ENCODE results near the gene STRIT1. TPM values are rescaled to one million over a fixed set of nuclear protein-coding genes. Genes with fewer than 3 reads are reported as not detected.
"Not testable (repeated sequence)": the region's sequence is repeated elsewhere in the genome, so short reads cannot be mapped to it uniquely, and the experiment has no call there.

Gene STRIT1
- total RNA-seq, 1 donor: not detected

DNA sequence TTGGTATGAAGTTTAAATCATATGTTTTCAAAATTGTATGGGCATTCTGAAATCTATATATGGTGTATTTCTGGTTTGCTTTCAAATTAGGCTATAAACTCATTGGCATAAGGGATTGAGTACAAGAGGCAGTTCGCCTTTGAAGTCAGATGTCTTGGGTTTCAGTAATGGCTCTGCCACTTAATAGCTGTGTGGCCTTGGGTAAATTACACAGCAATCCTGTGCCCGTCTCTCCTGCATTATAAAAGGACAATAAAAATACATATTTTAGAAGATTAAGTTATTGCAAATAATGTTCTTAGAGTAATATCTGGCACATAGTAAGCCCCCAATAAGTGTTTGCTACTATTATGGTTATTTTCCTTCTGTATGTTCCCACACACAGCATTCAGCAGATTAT is 20.4 kb upstream of the STRIT1 start:
- DNase-seq (ENCODE audit: low read depth in 2 of 3, low spot score in 2 of 3): no peak

DNA sequence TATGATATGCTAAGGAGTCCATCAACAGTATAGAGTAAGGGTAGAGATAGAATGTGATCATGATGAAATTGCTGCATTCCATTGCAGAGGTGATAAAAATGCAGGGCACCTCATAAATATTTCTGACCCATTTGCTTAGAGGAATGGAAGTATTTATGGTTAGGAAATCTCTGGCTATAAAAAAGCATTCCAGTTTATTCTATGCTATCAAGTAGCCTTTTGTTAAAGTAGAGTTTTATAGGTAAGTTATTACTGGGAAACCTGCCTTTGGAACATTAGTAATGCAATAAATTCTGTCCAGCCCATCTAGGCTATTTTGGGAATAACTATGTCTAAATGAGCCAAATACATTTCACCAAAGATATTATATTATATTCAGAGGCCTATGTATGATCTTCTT is 19.8 kb upstream of the STRIT1 start:
- DNase-seq (ENCODE audit: low read depth in 2 of 3, low spot score in 2 of 3): no peak

DNA sequence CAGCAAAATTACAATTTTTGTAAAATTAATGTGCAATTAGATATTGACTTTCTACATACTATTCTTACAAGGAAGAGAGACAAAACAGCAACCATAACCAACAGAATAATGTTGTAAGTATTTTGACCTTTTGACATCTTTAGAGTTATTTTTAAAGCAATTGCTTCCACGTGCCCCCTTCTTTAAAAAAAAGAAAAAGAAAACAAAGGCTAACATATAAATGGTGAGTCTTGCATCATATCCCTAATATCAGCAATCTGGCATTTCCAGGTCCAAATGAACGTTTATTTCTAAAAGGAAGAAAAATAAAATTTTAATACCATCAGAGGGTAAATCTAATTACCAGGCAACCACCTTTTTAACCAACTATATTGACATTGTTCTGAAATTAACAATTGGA is 19.3 kb upstream of the STRIT1 start:
- no peak for DNase-seq (ENCODE audit: low read depth in 2 of 3, low spot score in 2 of 3)

DNA sequence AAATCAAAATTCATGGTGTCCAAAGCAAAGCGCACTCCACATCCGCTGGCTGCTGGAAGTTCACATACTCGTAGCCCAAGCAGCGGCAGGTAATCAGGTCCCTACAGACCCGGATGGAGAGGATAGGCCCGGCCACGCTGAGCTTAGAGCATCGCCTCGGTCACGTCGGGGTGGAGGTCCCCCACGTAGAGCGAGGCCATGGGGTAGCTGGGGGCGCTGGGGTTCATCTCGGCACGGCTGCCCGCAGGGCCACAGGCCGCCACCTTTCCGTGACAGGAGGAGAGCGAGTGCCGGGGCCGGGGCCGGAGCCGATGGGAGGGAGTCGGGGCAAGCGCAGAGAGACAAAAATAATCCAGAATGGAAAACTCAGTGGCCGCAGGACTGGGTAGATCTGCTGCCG is 16.1 kb upstream of the STRIT1 start:
- DNase-seq (ENCODE audit: low read depth in 2 of 3, low spot score in 2 of 3): no peak

DNA sequence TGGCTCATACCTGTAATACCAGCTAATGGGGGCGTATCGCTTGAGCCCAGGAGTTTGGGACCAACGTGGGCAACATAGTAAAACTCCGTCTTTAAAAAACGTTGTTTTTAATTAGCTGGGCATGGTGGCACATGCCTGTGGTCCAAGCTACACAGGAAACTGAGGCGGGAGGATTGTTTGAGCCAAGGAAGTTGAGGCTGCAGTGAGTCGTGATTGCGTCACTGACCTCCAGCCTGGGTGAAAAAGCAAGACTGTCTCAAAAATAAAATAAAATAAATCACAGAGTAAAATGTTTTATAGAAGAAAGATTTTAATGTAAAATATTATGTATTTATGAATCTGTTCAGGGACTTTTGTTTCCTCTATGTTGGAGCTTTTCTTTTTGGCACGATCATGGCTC is 15.3 kb upstream of the STRIT1 start:
- DNase-seq (ENCODE audit: low read depth in 2 of 3, low spot score in 2 of 3): no peak

DNA sequence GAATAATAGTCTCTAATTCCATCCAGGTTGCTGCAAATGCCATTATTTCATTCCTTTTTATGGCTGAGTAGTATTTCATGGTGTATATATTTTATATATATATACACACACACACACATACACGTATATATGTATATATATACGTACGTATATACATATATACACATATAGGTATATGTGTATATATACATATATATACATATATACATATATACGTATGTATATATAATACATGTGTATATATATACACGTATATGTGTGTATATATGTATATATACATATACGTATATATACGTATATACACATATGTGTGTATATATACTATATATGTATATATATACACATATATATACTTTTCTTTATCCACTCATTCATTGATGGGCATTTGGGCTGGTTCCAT is 13.7 kb upstream of the STRIT1 start:
- no peak for DNase-seq (ENCODE audit: low read depth in 2 of 3, low spot score in 2 of 3)

DNA sequence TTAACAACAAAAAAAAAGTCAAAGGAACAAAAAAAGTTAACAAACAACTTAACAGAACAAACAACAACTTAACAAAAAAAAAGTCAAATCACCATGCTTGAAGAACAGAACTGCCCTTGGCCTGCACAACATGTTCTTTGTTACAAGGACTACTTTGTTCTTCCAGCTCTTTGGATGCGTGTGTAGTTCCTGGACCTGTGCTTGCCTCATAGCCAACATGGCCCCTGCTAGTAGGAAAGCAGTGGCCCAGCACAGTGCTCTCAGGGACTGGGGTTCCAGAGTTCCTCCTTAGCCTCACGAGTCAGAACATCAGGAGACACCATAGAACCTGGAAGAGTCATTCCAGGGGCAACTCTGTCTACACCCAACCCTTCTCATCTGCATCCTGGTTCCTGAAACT is 10.9 kb upstream of the STRIT1 start:
- no peak for DNase-seq (ENCODE audit: low read depth in 2 of 3, low spot score in 2 of 3)

DNA sequence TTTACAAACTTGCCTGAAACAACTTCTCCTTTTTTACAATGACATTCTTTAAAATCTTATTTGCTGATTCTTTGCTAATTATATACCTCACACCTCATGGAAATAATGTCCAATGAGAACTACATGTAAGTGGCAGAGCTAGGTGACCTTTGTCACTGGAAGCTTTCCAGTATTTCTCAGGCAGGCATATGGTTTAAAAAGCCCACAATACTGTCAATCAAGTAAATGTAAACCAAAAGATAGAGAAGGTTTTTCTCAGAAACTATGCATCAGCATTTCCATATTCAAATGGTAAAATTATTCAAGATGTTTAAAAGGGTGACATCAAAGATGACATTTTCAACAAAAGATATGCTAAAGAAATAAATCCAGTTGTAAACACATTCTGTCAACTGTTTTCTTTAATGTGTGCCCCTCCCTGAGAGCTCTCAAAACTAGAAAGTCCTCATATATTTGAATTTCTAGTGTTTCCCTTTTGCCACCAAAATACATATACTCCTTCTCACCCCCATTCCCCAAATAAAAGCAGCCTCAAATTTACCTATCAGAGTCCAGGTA is 10.1 kb upstream of the STRIT1 start:
- DNase-seq (ENCODE audit: low read depth in 2 of 3, low spot score in 2 of 3): no peak

DNA sequence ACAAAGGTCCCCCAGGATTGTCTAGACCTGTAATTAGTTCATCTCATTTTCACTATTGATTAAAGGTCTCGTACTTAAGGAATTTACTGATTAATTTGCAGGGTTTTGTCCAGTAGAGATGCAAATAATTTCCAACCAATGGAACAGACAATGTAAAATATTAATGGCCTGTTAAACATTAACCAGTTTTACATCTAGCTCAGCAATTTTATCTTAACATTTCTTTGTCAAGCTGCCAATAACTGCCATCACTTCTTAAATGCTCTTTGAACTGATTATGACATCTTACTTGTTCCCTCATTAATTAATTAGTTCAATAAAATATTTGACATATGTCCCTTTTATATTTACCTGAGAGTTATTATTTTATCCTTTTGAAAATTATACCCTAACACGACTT is 9.4 kb upstream of the STRIT1 start:
- DNase-seq (ENCODE audit: low read depth in 2 of 3, low spot score in 2 of 3): no peak

DNA sequence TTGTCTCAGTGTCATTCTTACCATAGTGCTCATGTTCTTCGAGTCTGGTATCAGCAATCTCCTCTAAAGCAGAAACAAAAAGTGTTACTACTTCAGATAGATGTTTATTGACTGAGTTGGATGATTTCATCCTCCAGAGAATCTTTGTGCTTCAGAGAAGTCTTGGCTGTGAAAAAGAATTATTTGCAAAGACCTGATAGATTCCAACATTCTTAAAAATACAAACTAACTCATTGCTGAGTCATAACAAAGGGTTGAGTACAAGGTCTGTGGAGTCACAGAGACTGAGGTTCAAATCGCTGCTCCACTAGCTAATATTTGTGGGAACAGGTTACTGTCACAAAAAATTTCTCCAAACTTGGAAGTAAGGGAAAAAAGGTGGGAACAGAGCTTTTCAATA is 9.0 kb upstream of the STRIT1 start:
- DNase-seq (ENCODE audit: low read depth in 2 of 3, low spot score in 2 of 3): no peak

DNA sequence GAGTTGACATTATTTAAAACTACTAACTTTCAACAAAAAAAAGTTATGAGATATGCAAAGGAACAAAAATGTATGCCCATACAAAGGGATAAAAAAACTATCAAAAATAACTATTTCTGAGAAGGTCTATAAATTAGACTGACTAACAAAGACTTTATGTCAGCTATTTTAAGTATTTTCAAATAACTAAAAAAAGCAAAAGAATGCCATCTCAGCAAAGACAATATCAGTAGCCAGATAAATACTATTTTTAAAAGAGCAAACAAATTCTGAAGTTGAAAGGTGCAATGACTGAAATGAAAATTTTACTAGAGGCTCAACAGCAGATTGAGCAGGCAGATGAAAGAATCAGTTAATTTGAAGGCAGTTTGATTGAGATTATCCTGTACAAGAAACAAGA is 3.6 kb upstream of the STRIT1 start:
- no peak for DNase-seq (ENCODE audit: low read depth in 2 of 3, low spot score in 2 of 3)

DNA sequence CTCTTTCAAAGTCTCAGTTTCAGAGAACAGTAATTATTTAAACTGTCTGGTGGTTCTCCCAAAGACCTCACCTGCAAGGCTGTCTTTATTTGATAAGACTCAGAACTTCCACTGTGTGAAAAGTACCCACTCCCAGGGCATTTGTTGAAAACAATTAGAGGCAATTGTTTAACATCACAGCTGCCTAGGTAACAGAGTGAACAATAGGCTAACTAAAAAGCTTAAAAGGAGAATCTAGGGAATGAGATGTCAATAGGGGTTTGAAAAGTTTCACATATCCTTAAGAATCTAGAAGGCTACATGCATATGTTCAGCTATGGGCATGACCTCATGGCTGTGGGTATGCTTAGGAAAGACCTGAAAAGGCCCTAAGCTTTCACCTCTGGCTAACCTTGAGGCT is 2.9 kb upstream of the STRIT1 start:
- no peak for DNase-seq (ENCODE audit: low read depth in 2 of 3, low spot score in 2 of 3)

DNA sequence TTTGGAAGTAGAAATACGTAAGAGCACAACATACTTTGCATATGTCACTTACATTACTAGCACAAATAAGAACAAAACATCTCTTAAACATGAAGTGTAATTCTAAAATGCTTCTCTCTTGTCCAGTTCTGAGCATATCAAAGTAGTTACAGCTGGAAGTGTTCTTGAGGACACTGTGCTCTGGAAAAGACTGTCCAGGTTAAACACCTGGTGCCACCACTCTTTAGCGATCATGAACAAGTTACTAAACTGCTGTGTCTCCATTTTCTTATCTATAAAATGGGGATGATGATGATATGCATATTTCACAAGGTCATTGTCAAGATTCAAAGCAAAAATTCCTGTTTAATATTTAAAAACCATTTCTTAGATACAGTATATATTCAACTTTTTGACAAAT is 790 bp downstream of the STRIT1 start:
- DNase-seq (ENCODE audit: low read depth in 2 of 3, low spot score in 2 of 3): no peak

DNA sequence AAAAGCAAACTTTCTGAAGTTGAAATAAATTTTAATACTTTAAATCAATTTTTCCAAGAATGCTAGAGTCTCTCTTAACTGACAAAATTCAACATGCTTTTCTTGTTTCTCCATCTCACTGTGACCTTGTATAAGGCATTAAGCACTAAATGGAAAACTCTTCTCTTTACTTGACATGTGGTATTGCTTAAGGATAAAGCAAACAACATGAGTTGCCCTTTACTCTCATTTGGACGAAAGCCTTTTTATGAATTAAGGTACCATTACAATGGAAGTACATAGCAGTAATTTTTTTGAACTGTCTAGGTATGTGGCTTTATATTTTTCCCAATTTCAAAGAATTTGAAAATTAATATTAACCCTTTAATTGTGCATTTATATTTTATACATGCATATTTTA is 1.4 kb downstream of the STRIT1 start:
- DNase-seq (ENCODE audit: low read depth in 2 of 3, low spot score in 2 of 3): no peak

DNA sequence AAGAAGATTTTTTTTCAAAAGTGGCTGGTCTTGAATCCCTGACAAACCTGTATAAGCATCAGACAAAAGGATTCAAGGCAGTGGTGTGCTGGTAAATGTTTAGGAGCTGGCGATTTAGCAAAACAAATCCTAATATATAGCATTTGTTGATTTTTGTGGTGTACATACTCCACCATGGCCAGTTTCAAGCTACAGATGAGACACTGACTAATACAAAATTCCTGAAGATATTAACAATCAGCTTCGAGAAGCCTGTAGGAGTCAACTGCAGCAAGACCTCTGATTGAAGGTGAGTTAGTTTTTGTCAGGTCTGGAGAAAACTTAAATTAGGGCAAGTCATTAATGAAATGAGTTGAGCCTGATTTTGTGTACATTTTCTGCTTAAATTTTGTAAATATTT is 6.7 kb downstream of the STRIT1 start:
- no peak for DNase-seq (ENCODE audit: low read depth in 2 of 3, low spot score in 2 of 3)

DNA sequence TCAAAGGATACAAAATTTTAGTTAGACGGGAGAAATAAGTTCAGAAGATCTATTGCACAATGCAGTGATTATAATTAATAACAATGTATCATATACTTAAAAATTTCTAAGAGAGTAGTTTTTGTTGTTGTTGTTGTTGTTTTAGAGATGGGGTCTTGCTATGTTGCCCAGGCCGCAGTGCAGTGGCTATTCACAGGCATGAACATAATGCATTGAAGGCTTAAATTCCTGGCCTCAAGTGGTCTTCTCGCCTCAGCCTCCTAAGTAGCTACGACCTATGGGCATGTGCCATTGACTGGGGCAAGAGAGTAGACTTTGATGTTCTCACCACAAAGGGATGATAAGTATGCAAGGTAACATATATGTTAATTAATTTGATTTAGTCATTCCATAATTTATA is 7.5 kb downstream of the STRIT1 start:
- DNase-seq (ENCODE audit: low read depth in 2 of 3, low spot score in 2 of 3): no peak

DNA sequence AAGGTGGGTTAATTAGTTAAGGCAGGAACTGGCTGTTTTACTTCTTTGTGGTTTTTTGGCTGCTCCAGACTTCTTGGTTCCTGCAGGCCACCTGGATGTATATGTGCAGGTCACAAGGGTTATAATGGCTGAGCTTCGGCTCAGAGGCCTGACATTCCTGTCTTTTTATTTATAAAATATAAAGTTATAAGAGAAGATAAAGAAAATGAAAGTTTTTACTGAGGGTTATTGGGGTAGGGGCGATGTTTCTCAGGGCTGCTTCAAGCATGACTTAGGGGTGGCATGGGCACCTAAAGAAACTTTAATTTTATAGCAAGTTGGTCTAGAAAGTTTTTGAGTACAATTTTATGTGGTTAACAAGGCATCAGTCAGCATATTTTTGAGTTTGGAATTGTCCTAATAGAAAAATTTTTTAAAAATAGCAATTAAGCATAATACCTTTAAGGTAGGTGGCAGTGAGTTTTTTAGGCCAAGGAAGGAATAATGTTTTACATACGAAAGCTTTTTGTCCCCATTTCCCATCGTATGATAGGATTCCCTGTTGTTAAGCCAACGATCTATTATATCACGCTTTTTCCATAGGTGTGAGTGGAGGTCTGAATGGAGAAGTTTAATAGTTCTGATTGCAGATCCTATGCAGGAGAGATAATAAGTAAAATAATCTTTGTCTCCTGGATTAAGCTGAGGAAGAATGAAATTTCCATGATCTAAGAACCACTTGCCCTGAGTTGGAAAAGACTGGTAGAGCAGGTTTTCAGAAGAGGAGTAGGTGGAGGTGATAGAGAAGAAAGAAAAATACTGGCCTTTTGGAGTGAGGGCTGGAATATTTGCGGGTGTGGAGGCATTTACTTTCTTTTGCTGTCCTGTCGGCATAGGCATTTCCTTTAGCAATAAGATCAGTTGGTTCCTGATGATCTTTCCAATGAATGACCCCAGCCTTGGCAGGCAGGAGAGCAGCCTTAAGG is 10.1 kb downstream of the STRIT1 start:
- no peak for DNase-seq (ENCODE audit: low read depth in 2 of 3, low spot score in 2 of 3)

DNA sequence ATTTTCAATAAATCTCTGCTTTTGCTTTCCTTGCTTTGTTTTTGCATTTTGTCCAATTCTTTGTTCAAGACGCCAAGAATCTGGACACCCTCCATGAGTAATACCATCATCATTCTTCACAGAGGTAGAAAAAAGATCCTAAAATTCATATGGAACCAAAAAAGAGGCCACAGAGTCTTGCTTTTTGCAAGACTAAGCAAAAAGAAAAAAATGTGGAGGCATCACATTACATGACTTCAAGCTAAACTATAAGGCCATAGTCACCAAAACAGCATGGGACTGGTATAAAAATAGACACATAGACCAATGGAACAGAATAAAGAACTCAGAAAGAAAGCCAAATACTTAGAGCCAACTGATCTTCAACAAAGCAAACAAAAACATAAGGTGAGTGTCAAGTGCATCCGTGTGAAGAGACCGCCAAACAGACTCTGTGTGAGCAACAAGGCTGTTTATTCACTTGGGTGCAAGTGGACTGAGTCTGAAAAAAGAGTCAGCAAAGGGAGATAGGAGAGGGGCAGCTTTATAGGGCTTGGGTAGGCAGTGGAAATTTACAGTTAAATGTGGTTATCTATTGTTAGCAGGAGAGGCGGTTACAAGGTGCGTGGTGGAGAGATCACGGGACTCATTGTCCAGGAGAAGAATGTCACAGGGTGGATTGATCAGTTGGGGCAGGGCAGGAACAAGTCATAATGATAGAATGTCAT is 10.9 kb downstream of the STRIT1 start:
- no peak for DNase-seq (ENCODE audit: low read depth in 2 of 3, low spot score in 2 of 3)

DNA sequence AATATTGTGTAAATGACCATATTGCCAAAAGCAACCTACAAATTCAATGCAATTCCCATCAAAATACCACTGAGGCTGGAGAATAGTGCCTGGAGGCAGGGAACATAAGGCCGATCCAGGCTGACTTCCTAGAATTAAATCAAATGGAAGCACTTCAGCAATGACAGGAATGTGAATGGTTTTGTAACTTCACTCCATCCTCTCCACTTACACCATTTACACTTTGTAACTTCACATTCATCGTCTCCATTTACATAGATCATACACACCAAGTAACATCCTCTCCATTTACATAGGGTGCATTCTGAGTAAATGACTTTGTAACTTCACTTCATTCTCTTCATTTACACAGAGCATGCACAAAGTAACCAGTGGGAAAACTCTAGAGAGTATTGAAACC is 11.6 kb downstream of the STRIT1 start:
- no peak for DNase-seq (ENCODE audit: low read depth in 2 of 3, low spot score in 2 of 3)

DNA sequence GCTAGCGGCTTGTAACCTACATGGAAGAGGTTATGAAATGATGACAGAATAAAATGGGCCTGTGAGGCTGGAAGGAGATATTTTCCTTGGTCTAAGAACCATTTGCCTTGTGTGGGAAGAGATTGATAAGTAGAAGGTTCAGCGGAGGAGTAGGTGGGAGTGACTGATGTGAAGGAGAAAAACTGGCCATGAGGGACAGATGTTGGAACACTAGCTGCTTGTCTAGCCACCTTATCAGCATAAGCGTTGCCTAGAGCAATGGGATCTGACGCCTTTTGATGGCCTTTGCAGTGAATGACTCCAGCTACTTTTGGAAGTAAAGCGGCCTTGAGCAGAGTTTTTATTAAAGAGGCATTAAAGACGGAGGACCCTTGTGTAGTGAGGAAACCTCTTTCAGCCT is 17.4 kb downstream of the STRIT1 start:
- DNase-seq (ENCODE audit: low read depth in 2 of 3, low spot score in 2 of 3): not testable (repeated sequence)

DNA sequence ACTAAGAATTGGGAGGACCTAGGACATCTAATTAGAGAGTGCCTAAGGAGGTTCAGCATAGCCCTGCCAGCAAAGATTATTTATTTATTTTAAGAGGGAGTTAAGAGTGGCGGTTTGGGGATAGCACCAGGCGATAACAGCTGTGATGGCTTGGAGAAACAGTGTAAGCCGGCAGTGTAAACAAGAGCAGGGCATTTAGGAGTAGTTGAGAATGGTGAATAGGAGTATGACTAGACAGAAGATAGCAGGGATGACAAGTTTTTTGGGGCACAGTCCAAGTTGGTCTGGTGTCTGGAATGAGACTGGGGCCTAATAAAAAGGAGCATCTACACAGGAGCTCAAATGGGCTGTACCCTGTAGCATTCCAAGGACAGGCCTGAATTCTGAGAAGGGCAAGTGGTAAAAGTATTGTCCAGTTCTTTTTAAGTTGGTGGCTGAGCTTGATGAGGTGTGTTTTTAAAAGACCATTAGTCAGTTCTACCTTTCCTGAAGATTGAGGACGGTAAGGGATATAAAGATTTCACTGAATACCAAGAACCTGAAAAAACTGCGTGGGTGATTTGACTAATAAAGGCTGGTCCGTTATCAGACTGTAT is 18.2 kb downstream of the STRIT1 start:
- DNase-seq (ENCODE audit: low read depth in 2 of 3, low spot score in 2 of 3): not testable (repeated sequence)
